ENCODE data around the gene OR52I1. TPM values are rescaled to one million over a fixed set of nuclear protein-coding genes. Genes with fewer than 3 reads are reported as not detected.

OR52I1 gene
- polyA plus RNA-seq, 2 of the 4 experiments (the other 2 are of a cell fraction), result not detected

- TF ChIP-seq FOSL2 (IDR thresholded peaks at IDR 0.05) (no peak), FOSL2 (CRISPR knock-in tag; IDR thresholded peaks at IDR 0.05) (no peak), CTCF (IDR thresholded peaks at IDR 0.05) (no peak)
Measured at GRCh38 chr11:4611986-4612385, 18.1 kb downstream of the OR52I1 start (continued).

GRCh38 chr11:4615856-4616444, 22.1 kb downstream of the OR52I1 start:
- ATAC-seq (no peak), FAIRE-seq (no peak)
- POLR2A ChIA-PET, result no interaction called here

DNA sequence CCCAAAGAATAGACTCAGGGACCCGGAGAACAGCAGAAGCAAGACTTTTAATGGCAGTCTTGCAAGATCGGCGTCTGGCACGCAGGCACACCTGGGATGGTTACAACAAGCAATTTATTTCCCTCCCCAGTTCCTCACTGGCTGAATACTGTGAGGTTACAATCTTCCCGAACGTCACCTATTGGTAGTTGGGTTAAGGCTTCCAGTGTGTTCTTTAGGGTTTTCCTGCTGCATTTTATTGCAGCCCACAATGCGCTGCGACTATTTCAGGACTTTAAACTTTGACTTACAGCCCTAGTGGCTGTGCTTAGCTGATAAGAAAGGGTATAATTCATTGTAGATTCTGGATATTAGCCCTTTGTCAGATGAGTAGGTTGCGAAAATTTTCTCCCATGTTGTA, 25.7 kb downstream of the OR52I1 start:
- H3K27ac ChIP-seq, result no peak overlapping the region
- FAIRE-seq (no peak), ATAC-seq (no peak), DNase-seq (ENCODE audit: low read depth in 1 of 2, low spot score in 1 of 2) (no peak)
- ChIA-PET POLR2A (no interaction called here), CTCF (no interaction called here)
- 29% methylated on average over 9 of the region's 9 CpGs for WGBS (ENCODE audit: missing lambda C conversion rate)
- no peak overlapping the region for H3K4me2 ChIP-seq
- H3K4me1 ChIP-seq, result no peaks in the 10 kb centered on the region
- no peak overlapping the region for H3K4me3 ChIP-seq
- TF ChIP-seq HDAC2 (IDR thresholded peaks at IDR 0.05), result no peak
- no peak for TF ChIP-seq CBX8 (IDR thresholded peaks at IDR 0.05)
- no peak for TF ChIP-seq EHF (CRISPR knock-in tag; IDR thresholded peaks at IDR 0.05)
- TF ChIP-seq MYC (IDR thresholded peaks at IDR 0.05; ENCODE audit: borderline replicate concordance, low read length), result no peak
- TF ChIP-seq, protein P1, sequence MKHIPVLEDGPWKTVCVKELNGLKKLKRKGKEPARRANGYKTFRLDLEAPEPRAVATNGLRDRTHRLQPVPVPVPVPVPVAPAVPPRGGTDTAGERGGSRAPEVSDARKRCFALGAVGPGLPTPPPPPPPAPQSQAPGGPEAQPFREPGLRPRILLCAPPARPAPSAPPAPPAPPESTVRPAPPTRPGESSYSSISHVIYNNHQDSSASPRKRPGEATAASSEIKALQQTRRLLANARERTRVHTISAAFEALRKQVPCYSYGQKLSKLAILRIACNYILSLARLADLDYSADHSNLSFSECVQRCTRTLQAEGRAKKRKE (CRISPR knock-in tag; IDR thresholded peaks at IDR 0.05; ENCODE audit: low read depth), result no peak
- TF ChIP-seq FOSL2 (IDR thresholded peaks at IDR 0.05), result no peak
- TF ChIP-seq FOSL2 (CRISPR knock-in tag; IDR thresholded peaks at IDR 0.05), result no peak
- TF ChIP-seq CTCF (IDR thresholded peaks at IDR 0.05), result no peak
- no peak for TF ChIP-seq KDM1A (IDR thresholded peaks at IDR 0.05; ENCODE audit: low read depth)
- no peak for TF ChIP-seq POLR2AphosphoS2 (conservative IDR thresholded peaks at IDR 0.05; ENCODE audit: low read length)
- TF ChIP-seq BCL3 (IDR thresholded peaks at IDR 0.05), result no peak
- no peak for TF ChIP-seq TFCP2L1 (CRISPR knock-in tag; IDR thresholded peaks at IDR 0.05)
- H3K9me3 ChIP-seq, result no peaks in the 10 kb centered on the region; the same call in 2 of the 3 replicates

More at GRCh38 chr11:4615856-4616444, 22.1 kb downstream of the OR52I1 start:
- H3K4me1 ChIP-seq, result no peaks in the 10 kb centered on the region
- CTCF ChIA-PET, result interaction anchor here (2.1 kb wide), 1 partner anchor 21 kb away, joined by 7 read pairs; the partner anchor contains the start of gene OR51D1
- TF ChIP-seq HOXB5 (CRISPR knock-in tag; IDR thresholded peaks at IDR 0.05) (no peak), FOXS1 (CRISPR knock-in tag; IDR thresholded peaks at IDR 0.05) (no peak), HDAC2 (IDR thresholded peaks at IDR 0.05) (no peak), EHF (CRISPR knock-in tag; IDR thresholded peaks at IDR 0.05) (no peak), ZFP36 (IDR thresholded peaks at IDR 0.05; ENCODE audit: borderline replicate concordance, partially characterized antibody) (no peak), RARB (CRISPR knock-in tag; IDR thresholded peaks at IDR 0.05) (no peak), PHF8 (IDR thresholded peaks at IDR 0.05; ENCODE audit: borderline replicate concordance, low read depth) (no peak), TP53 (CRISPR knock-in tag; IDR thresholded peaks at IDR 0.05) (no peak), RNF2 (IDR thresholded peaks at IDR 0.05; ENCODE audit: borderline replicate concordance, low read depth) (no peak), KDM1A (IDR thresholded peaks at IDR 0.05; ENCODE audit: low read depth) (no peak), HEYL (CRISPR knock-in tag; IDR thresholded peaks at IDR 0.05) (no peak), NR3C1 (IDR thresholded peaks at IDR 0.05) (no peak), NPAS2 (CRISPR knock-in tag; IDR thresholded peaks at IDR 0.05; ENCODE audit: borderline replicate concordance) (no peak), CEBPB (IDR thresholded peaks at IDR 0.05) (no peak)
- TF ChIP-seq, protein P2, sequence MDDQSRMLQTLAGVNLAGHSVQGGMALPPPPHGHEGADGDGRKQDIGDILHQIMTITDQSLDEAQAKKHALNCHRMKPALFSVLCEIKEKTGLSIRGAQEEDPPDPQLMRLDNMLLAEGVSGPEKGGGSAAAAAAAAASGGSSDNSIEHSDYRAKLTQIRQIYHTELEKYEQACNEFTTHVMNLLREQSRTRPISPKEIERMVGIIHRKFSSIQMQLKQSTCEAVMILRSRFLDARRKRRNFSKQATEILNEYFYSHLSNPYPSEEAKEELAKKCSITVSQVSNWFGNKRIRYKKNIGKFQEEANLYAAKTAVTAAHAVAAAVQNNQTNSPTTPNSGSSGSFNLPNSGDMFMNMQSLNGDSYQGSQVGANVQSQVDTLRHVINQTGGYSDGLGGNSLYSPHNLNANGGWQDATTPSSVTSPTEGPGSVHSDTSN (IDR thresholded peaks at IDR 0.05), result no peak
- TF ChIP-seq, protein P1 (CRISPR knock-in tag; IDR thresholded peaks at IDR 0.05; ENCODE audit: low read depth), result no peak
- no peak overlapping the region for H3K4me3 ChIP-seq
- no peak overlapping the region for H3K4me2 ChIP-seq
- DNase-seq (ENCODE audit: low read depth in 1 of 2, low spot score in 1 of 2), result no peak
- H3K27ac ChIP-seq, result no peak overlapping the region
- H3K9me3 ChIP-seq, result no peaks in the 10 kb centered on the region
